ENCODE results near the gene MYCL.

DNA sequence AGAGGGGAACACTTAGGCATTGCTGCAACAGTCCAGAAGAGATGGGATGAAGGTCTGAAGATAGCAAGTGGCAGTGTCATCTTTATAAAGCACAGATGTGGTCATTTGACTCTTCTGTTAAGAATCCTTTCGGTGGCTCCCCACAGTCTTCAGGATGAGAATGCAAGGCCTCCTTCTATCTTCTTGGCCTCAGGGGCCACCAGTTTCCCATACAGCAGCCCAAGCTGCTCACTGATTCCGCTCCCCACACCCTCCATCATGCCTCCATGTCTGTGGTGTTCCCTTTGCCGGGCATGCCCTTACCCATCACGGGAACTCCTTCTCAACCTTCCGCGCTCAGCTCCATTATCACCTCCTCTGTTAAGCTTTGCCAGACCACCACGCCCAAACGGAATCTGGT lies 37.1 kb upstream of the MYCL start:
- TF ChIP-seq, protein P1, sequence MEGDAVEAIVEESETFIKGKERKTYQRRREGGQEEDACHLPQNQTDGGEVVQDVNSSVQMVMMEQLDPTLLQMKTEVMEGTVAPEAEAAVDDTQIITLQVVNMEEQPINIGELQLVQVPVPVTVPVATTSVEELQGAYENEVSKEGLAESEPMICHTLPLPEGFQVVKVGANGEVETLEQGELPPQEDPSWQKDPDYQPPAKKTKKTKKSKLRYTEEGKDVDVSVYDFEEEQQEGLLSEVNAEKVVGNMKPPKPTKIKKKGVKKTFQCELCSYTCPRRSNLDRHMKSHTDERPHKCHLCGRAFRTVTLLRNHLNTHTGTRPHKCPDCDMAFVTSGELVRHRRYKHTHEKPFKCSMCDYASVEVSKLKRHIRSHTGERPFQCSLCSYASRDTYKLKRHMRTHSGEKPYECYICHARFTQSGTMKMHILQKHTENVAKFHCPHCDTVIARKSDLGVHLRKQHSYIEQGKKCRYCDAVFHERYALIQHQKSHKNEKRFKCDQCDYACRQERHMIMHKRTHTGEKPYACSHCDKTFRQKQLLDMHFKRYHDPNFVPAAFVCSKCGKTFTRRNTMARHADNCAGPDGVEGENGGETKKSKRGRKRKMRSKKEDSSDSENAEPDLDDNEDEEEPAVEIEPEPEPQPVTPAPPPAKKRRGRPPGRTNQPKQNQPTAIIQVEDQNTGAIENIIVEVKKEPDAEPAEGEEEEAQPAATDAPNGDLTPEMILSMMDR (IDR thresholded peaks at IDR 0.05), result no peak
- TF ChIP-seq POLR2A (IDR thresholded peaks at IDR 0.05), result no peak
